SU-DHL-6 (cell line): ENCODE measurements around the gene EIF3D.

Source experiments
- H2AFZ ChIP-seq: fragments of 200-600 bp; sonication (generic); 2 replicates; pipeline ENCODE4 v1.6.1; 2014; ENCODE audit warnings: low read depth, mild to moderate bottlenecking, moderate library complexity, mixed read lengths, antibody characterized with exemption, low read length; ENCODE audit not compliant: severe bottlenecking
- H3F3A ChIP-seq: fragments of 200-600 bp; shearing (Covaris generic); 2 replicates; pipeline ENCODE4 v1.6.0; 2016; ENCODE audit warnings: antibody characterized with exemption, mild to moderate bottlenecking; ENCODE audit not compliant: insufficient read depth
- H3K27ac ChIP-seq: fragments of 200-600 bp; sonication (generic); 2 replicates; pipeline ENCODE4 v1.5.1; 2016; ENCODE audit warnings: low read depth, mild to moderate bottlenecking, low read length, moderate library complexity, mixed read lengths
- H3K27me3 ChIP-seq: fragments of 200-600 bp; sonication (generic), shearing (Covaris generic); 2 replicates; pipeline ENCODE4 v1.6.0; 2014; ENCODE audit warnings: mild to moderate bottlenecking, low read length
- H3K36me3 ChIP-seq: fragments of 200-600 bp; sonication (generic); 2 replicates; pipeline ENCODE4 v1.6.1; 2014; ENCODE audit warnings: mild to moderate bottlenecking, low read length, mixed read lengths
- H3K4me2 ChIP-seq: fragments of 300-600, 200-600 bp; shearing (Covaris generic), sonication (generic); 2 replicates; pipeline ENCODE4 v1.6.0; 2014; ENCODE audit warnings: low read length, low read depth, mild to moderate bottlenecking; ENCODE audit not compliant: poor library complexity, severe bottlenecking
- H3K4me3 ChIP-seq: fragments of 200-600 bp; sonication (generic); 2 replicates; pipeline ENCODE4 v1.5.1; 2014; ENCODE audit warnings: antibody characterized with exemption, low read length, mild to moderate bottlenecking, mixed read lengths; ENCODE audit not compliant: insufficient read depth, poor library complexity, severe bottlenecking
- H3K79me2 ChIP-seq: fragments of 200-600 bp; sonication (generic); 2 replicates; pipeline ENCODE4 v1.6.1; 2014; ENCODE audit warnings: mild to moderate bottlenecking, low read length, moderate library complexity; ENCODE audit not compliant: insufficient read depth
- H3K9ac ChIP-seq: fragments of 200-600 bp; sonication (generic); 2 replicates; pipeline ENCODE4 v1.7.0; 2014; ENCODE audit warnings: mild to moderate bottlenecking, low read length
- H3K9me2 ChIP-seq: fragments of 200-600 bp; sonication (generic); replicated peaks from 2 replicates; pipeline ENCODE4 v1.6.1; 2014; ENCODE audit warnings: low read length; ENCODE audit not compliant: insufficient read depth
- H3K9me3 ChIP-seq: fragments of 200-600 bp; sonication (generic); 2 replicates; pipeline ENCODE4 v1.6.1; 2014; ENCODE audit warnings: low read length, mixed read lengths; ENCODE audit not compliant: insufficient read depth
- H4K20me1 ChIP-seq: fragments of 200-600 bp; sonication (generic); 2 replicates; pipeline ENCODE4 v1.6.1; 2014; ENCODE audit warnings: low read depth, mild to moderate bottlenecking, antibody characterized with exemption, low read length, moderate library complexity, mixed read lengths
- CTCF ChIP-seq: fragments of 200-600 bp; sonication (generic); IDR thresholded peaks from one replicate; pipeline ENCODE4 v1.5.1; 2017; ENCODE audit warnings: antibody characterized with exemption, mild to moderate bottlenecking, low read length, moderate library complexity; ENCODE audit not compliant: insufficient read depth, poor library complexity, severe bottlenecking
- EZH2phosphoT487 ChIP-seq: fragments of 200-600 bp; sonication (generic), shearing (Covaris generic); conservative IDR thresholded peaks from 2 replicates; pipeline ENCODE4 v1.6.1; 2018; ENCODE audit warnings: mild to moderate bottlenecking, antibody characterized with exemption, low read length, moderate library complexity, mixed read lengths

The EIF3D gene

GRCh38 chr22:36546092-36546804 is 17.3 kb upstream of the EIF3D start:
- no peaks in the 10 kb centered on the region for H3K79me2 ChIP-seq
- no peak overlapping the region for H3K27ac ChIP-seq
- H3K4me2 ChIP-seq: no peak overlapping the region
- no peaks in the 10 kb centered on the region for H3K9me2 ChIP-seq
- H3K4me3 ChIP-seq: no peak overlapping the region
- H3K27me3 ChIP-seq: no peaks in the 10 kb centered on the region
- no peak overlapping the region for H2AFZ ChIP-seq
- H3K9me3 ChIP-seq: no peaks in the 10 kb centered on the region
- TF ChIP-seq EZH2phosphoT487: no peak
- TF ChIP-seq CTCF: peak; percentile 43
- no peaks in the 10 kb centered on the region for H3F3A ChIP-seq
- H3K9ac ChIP-seq: no peak overlapping the region
- no peaks in the 10 kb centered on the region for H3K36me3 ChIP-seq
- H4K20me1 ChIP-seq: no peaks in the 10 kb centered on the region

DNA sequence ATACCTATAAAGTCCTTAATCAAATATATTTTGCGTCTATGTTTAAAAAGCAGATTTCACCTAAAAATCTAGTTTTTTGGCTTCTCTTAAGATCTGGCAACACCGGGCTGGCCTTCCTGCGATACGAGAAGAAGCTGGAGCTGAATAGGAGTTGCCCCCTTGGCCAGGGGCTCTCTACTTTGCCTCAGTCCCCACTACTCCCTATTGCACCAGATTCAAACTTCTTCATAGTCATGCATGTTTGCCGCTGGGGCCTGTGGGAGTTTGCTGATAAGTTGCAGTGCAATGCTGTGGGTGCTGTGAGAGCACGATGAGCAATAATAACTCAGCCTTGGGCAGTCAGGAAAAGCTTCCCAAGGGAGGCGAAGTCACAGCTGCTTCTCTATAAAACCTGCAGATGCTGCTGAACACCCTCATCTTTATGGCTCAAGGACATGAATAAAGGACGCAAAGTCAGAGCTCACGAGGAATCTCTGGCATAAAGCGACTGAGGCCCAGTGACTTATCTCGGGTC is 15.2 kb upstream of the EIF3D start:
- Histone ChIP-seq H3K36me3 (no peaks in the 10 kb centered on the region), H2AFZ (no peak overlapping the region), H3K27me3 (no peaks in the 10 kb centered on the region), H3K9ac (no peak overlapping the region), H3K9me3 (no peaks in the 10 kb centered on the region), H3K79me2 (no peaks in the 10 kb centered on the region), H3K4me3 (no peak overlapping the region), H3K9me2 (no peaks in the 10 kb centered on the region), H3K4me2 (no peak overlapping the region), H4K20me1 (no peaks in the 10 kb centered on the region), H3K27ac (no peak overlapping the region), H3F3A (no peaks in the 10 kb centered on the region)
- TF ChIP-seq EZH2phosphoT487 (no peak), CTCF (no peak)

- H3K27ac ChIP-seq: no peak overlapping the region
- no peak overlapping the region for H2AFZ ChIP-seq
- H4K20me1 ChIP-seq: no peaks in the 10 kb centered on the region
- no peaks in the 10 kb centered on the region for H3K36me3 ChIP-seq
- H3F3A ChIP-seq: no peaks in the 10 kb centered on the region
- no peaks in the 10 kb centered on the region for H3K27me3 ChIP-seq
- H3K9ac ChIP-seq: no peak overlapping the region
- H3K9me3 ChIP-seq: no peaks in the 10 kb centered on the region
- no peaks in the 10 kb centered on the region for H3K9me2 ChIP-seq
- H3K4me3 ChIP-seq: no peak overlapping the region
- H3K4me2 ChIP-seq: no peak overlapping the region
- no peak for TF ChIP-seq CTCF
- TF ChIP-seq EZH2phosphoT487: no peak
- H3K79me2 ChIP-seq: no peaks in the 10 kb centered on the region
These were observed 13.0 kb upstream of the EIF3D start for GRCh38 chr22:36541831-36542411.
